CD4-positive, alpha-beta T cell treated with Interferon gamma for 1 hour (primary cell): Measurements from ENCODE around the gene ATPAF2.

Experiments
- DNase-seq: peaks from one replicate; pipeline ENCODE4 v3.0.0-alpha.2; 2020

The ATPAF2 gene

DNA sequence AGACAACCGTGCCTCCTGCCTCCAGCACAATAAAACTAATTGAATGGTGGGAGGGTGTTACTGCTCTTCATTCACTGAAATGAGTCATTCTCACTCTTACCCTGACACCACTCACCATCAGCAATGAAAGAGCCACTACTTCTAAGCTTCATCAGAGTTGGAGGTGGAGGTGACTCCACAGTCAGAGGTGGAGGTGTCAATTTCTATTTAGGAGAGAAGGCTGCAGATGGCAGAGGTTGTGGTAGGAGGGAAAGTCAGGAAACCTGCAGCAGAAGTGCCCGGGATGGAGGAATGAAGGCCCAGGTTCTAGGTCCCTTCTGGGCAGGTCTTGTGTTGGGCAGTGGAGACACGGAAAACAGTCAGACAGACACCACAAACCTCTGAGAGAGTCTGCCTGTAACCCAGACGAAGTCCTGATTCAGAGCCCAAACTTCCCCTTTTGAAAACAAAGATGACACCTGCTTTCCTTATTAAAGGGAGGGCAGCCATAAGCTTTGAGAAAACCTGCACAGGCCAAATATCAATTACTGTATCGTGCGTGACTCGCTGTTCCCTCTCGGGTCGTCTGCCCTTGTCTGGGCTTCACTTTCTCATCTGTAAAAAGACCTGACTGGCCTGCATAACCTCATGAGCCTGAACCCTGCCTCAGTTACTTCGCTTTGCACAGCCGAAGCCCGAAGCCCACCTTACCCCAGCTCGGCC is 668 bp downstream of the ATPAF2 start:
- DNase-seq: peak; percentile 16

DNA sequence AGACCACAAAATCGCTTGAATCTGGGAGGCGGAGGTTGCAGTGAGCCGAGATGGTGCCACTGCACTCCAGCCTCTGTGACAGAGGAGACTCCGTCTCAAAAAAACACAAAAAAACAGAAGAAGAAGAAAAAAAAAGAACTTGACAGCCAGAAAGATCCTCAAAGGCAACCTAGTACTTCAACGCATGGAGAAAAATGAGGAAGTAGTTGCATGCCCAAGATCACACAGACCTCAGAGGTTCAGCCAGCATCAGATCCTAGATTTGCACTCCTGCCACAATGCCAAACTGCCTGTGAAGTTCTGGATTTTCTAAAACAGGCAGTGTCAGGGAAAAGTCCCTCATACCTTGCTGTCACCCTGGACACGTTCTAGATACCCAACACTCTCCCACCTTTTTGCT is 1.5 kb downstream of the ATPAF2 start:
- no peak for DNase-seq

DNA sequence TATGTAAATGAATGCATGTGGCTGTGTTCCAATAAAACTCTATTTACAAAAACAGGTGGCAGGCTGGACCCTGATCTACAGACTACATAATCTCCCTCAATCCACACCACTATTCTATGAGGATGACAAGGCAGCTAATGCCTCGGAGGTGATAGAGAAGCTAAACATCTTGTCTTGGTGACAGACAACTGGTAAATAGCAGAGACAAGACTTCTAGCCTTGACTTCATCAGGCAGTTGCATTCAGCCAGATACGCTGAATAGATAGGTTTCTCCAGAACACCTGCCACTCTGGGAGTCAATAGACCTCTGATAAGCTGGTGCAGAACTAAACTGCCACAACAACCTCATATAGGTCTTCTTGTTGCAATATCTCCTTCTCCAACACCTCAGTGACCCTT is 3.3 kb downstream of the ATPAF2 start:
- no peak for DNase-seq

DNA sequence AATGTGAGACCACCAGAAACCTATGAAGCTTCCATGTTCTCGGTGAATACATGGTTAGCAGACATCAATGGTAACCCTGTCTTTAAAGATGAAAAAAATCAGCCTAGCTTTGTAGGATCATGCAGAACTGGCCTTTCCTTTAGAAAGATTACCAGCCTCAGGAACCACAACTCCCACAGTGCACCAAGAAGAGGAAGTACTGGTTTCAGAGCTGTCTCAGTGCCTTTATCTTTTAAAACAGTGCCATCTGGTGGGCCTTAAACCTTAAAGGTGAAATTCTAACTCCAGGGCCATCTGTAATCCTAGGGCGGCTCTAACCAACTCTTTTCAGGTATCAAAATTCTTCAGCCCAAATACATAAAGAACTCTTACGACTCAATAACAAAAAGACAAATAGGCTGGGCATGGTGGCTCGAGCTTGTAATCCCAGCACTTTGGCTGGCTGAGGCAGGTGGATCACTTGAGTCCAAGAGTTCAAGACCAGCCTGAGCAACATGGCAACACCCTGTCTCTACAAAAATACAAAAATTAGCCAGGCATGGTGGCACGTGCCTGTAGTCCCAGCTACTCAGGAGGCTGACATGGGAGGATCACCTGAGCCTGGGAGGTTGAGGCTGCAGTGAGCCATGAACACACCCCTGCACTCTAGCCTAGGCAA is 5.4 kb downstream of the ATPAF2 start:
- peak; percentile 52 for DNase-seq

DNA sequence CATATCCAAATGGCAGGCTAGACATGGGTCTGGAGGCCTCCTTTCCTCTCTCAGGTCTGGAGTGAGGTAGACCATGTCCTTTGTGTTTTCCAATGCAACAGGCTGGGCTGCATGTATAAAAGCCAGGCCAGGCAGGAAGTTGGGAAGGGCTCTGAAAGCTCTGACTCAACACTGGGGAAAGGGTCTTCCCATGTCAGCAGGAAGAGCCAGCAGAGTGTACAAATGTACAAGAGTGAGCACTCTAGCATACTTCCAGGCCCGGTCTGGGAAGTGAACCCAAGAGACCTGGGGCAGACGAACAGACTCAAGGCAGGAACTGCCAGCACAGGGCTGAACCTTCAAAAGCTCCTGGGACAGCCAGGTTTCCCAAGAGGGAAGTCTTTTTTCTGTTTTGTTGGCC is 7.0 kb downstream of the ATPAF2 start:
- DNase-seq: no peak

DNA sequence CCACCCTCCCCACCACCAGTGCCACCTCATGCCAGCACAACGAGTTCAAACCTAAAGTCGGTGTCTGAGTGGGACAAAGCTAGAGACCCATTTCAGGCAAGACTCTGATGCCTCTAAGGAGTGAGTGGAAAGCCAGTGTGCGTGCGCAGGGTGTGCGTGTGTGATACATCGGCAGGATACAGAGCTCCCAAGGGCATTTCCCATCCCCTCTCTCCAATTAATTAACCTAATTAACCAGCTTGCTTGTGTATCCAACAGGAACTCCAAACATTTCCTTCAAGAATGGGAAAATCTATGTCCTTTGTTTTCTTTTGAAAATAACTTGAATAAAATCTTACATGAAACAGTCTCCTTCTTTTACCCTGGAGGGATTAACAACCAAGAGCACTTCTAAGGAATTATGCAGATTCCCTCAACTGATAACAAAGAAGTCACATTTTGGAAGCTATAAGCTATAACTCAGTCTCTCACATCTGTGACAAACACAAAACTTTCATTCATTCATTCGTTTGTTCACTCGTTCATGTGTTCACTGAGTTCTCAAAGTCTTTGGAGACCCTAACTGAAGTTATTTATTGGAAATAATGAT is 9.9 kb downstream of the ATPAF2 start:
- DNase-seq: no peak

DNA sequence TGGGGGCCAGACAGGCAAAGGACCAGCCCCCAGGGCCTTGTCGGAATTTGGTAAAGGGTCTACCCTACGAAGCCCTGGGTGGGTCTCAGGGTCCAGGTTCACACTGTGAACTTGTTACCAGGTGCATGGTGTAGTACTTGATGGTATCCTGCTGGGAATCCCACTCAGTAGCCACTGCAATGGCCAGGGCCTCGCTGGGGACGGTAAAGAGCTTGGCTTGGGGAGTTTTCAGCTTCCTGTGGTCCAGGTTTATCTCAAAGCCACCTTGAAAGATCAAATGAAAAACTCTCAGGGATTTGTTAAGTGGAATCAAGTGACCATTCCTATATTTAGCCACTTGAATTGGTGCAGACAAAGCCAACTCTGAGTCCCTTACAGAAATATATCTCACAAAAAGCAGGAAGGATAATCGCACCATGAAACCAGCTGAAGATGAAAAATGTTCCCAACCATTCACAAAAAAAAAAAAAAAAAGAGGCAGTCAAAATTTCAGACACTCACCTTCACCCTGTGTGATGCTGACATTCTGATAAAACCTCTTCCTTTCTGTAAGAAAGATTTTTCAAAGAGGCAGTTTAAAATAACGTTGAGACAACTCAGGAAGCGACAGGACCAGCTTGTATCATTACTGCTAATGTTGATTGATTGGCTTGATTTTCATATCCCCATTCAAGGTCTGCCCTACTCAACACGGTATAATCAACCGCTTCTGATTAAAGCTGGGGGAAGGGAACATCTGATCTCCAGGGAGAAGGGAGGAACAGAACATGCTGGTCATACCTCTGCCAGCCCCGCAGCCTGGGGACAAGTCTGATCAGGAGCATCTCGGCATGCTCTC is 10.6 kb downstream of the ATPAF2 start:
- DNase-seq: no peak

DNA sequence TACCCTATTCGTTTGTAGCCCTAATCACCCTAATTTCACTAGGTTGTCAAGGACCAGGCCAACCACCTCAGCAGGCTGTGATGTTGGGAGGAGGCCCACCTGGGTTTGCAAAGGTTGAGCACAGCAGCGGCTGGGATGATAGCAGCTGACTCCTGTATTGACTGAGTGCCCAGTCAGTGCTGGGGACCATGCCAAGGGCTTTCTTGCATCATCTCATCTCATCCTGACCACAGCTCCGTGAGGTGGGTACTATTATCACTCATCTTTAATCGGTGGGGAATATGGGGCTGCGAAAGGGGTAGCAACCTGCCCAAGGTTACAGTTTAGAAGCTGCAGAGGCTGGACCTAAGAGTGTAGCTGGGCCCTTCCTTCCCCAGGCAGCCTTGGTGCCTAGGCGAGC is 11.7 kb downstream of the ATPAF2 start:
- no peak for DNase-seq

DNA sequence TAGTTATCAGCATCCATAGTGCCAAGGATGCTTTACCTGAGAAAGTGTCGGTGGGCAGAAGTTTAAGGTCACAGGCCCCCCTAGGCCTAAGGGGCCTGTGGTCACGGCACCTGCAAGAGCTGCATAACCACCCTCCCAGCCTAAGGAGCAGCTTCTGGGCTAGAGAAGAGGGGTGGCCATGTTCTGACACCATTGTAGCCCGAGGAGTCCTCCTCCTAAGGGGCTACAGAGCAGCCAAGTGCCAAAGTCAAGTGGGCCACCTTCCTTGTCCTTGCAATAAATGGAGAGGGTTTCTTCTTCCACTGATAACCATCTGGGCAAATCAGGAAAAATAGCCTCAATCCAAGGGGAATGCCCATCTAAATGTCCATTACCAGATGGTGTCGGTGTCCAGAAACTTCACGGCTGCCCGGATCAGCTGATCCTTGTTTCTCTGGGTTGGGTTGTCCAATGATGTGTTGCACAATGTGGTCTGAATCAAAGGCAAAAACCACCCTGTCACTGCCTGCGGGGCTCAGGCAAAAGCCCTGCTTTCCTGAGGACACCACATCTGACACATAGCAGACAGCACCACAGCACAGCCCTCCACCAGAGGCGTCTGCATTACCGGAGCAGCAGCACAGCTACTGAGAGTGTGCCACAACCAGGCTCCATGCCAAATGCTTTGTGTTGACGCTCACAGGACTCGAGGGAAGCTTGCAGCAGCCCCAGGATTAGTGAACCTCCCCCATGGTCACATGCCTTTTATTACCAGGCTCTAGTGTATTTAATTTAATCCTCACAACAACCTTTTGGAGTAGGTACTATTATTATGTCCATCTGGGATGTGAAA is 12.8 kb downstream of the ATPAF2 start:
- DNase-seq: peak; percentile 64

DNA sequence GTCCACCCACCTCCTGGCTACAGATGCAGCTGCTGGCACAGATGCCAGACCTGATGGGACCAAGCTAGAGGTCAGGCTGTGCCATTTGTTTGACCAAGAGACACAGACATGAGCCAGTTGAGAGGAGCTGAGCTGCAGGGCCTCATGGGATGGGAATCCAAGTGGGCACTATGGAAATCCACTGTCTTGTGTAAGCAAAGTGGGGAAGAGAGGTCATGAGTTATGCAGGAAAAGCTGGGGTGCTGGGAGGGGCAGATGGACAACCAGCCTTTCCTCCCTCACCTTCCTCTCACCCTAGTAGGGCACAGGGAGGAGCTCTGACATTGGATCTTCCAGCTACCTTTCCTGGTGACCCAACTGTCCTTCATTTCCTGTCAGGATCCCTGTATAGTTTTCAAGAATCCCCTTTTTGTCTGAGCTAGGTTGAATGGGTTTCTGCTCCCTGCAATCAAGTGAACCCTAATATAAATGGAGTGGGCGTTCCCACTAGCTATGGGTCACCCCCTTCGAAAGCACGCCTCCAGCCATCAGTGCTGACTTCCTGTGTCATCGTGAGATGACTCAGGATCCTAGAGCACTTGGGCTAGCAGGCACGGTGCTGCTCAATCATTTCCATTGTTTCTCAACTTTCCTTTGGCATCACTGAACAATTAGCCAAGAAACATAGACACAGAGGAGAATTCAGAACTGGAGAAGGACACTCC is 13.6 kb downstream of the ATPAF2 start:
- peak; percentile 55 for DNase-seq

DNA sequence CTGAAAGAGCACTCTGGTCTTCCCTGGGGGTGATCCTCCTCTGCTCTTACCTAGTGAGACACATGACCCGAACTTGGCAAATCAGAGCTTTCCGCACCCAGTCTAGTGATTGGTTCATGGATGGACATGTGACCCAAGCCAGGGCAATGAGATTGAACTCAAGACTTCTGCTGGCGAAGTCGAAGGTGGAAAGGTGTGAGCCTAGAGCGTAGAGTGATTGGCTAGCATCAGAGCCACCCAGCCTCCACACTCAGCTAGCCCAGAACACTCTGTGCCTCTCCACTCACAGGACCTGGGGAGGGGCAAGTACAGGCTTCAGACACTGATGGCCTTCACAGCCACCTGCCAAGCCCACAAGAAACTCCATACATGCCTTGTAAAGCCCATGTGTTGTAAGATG is 17.6 kb downstream of the ATPAF2 start:
- DNase-seq: no peak

DNA sequence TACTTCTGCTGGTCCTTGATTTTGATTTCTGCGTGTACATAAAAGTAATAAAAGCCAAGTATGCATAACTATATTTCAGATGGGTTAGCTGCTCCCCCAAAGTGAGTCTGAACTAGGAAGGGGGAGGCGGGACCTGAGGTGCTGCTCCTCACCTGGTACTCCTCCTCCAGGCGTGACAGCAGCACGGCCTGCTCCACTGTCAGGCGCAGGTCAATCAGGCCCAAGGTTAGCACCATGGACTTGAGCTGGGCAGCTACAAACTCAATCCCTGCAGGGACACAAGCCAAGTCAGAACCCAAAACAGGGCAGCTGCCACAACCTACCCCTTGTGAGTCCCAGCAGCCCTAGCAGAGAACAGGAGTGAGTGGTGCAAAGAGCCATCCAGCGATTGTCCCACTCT is 18.0 kb downstream of the ATPAF2 start:
- DNase-seq: no peak

DNA sequence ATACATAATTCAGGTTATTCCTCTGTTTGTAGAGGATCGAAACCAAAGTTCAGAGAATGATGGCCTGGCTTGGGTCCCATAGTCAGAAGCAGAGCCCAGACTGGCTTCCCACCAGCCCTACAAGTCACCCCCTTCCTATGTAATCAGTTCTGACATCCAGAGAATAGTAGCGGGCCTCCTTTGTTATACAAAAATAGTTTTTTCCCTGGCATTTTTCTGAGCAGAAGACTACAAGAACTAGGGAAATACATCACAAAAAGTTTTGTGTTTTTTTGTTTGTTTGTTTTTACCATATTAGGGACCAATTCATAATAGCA is 19.2 kb downstream of the ATPAF2 start:
- DNase-seq: no peak

DNA sequence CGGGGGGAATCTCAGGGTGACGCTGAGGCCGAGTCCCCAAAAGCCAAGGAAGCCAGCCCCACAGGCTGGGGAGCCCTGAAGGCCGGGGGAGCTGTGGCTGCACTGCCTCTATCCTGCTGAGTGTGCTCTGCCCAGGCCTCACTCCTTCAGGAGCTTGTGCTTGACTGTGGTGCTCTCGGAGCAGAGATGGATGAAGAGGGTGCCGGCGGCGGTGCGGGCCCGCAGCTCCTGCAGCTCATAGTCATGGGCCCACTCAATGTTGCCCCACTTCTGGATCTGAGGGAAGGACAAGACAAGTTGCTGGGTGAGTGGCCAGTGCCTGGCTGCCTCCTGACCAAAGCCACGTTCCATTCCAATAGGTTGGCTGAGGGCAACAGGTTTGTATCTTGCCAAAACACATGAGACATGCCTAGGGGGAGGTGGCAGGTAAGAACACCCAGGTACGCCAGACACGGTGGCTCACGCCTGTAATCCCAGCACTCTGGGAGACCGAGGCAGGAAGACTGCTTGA is 20.5 kb downstream of the ATPAF2 start:
- DNase-seq: no peak

DNA sequence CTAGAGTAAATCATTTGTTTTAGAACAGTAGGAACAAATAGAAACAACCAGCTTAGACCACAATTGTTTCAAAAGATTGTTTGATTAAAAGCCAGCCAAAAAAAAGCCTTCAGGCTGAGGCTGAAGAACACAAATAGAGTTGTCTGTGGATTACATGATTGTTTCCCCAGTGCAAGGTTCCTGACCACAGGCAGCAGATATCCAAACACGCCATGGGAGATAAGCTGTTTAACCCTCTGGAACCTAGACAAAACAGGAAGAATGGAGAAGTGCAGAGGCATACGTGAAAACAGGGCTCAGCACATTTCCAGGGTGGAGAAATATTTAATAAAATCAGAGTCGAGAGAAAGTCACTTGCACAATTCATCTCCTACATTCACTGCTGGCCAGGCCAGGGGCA is 21.0 kb downstream of the ATPAF2 start:
- DNase-seq: no peak

DNA sequence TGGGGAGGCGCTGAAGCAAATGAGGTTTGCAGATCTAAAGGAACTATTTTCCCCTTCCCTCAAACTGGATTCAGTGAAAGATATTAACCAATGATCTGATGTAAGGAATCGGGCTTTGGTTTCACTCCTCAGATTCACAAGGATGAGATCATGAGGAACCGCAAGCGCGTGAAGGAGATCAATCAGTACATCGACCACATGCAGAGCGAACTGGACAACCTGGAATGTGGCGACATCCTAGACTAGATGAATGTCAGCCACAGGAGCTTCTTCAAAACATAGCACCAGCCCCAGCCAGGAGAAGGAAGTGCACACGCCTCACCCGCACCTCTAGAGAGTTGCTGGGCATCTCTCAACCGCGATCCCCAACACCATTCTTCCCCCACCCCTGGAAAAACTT is 22.5 kb downstream of the ATPAF2 start:
- DNase-seq: no peak

DNA sequence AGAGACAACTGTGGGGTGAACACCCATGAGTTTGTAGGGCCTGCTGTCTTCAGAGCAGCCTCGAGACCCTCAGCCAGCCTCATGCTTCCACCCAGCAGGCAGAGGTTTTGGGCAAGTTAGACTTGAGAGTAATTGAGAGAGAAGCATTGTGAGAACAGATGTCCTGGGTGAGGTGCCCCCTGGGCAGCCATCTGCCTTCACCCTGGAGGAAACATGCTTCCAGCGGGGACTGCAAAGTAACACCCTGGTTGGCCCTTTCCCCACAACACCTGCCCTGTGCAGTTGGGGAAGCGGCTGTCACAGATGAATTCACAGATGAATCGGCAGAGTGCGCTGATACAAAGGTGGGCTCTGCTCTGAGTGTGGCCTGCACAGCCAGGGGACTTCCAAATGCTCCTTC is 23.4 kb downstream of the ATPAF2 start:
- no peak for DNase-seq

DNA sequence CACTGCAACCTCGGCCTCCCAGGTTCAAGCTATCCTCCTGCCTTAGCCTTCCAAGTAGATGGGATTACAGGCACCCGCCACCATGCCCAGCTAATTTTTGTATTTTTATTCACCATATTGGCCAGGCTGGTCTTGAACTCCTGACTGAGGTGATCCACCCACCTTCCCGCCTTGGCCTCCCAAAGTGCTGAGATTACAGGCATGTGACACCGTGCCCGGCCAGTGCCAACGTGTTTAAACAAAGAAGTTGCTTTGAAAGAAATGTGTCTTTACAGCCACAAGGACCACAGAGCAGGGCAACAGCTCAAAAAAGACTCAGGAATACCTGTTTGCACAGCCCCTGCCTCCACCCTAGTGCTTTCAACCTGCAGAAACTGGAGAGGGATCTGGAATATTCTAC is 25.0 kb downstream of the ATPAF2 start:
- DNase-seq: no peak

DNA sequence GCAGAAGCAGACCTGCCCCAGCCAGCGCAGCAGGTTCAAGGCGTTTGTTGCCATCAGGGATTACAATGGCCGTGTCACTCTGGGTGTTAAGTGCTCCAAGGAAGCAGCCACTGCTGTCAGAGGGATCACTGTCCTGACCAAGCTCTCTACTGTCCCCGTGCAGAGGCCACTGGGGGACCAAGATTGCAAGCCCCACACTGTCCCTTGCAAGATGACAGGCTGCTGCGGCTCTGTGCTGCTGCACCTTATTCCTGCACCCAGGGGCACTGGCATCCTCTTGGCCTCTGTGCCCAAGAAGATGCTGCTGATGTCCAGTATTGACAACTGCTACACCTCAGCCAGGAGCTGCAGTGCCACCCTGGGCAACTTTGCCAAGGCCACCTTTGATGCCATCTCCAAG is 27.7 kb downstream of the ATPAF2 start:
- DNase-seq: no peak

DNA sequence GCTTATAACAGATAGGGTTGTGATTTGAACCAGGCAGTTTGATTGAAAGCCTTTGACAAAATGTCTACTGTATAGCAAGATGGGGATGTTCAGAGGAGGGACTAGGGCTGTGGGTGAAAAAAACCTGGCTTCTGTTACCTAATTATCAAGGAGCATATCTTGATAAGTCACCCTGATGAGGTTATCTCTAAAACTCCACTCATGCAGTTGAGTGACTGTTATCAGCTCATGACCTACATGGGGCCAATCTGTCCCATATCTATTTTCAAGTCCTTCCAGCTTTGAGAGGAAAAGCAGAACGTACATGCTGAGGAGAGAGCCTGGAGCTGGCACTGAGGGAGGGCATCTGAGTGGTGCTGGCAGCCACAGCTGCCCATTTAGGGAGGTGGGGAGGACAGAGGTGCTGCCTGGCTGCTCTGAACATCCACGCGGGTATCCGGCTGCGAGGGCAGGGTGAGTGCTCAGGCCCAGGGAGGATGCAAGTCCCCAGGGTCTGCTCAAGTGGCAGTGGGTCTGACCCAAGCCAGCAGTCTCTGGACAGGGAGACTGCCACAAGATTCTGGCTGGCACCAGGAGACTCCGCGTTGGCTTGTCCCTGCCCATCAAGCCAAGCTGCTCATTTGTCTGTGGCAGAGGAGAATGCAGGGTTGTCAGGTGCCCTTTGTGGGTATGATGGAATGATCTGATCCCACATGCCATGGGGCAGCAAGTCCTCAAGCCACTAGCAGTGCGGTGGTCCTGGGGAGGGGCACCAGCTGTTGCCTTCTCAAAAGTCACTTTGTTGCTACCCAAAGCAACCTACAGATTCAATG is 29.2 kb downstream of the ATPAF2 start:
- DNase-seq: no peak
